HepG2 (cell line): Measurements from ENCODE around the gene VWA1. TPM values are rescaled to one million over a fixed set of nuclear protein-coding genes. Genes with fewer than 3 reads are reported as not detected.

Experiments used
- CHD4 ChIP-seq: fragments of 200-600 bp; sonication (generic); IDR thresholded peaks from 2 replicates; pipeline ENCODE4 v1.7.0; 2017; ENCODE audit warnings: mild to moderate bottlenecking, low read length, borderline replicate concordance
- HDAC1 ChIP-seq: sonication (generic); formaldehyde crosslinking; IDR thresholded peaks from 2 replicates; pipeline ENCODE4 v1.5.1; 2020; ENCODE audit warnings: mild to moderate bottlenecking, missing genetic modification reagents
- HOXD1 ChIP-seq: sonication (generic); formaldehyde crosslinking; IDR thresholded peaks from 2 replicates; pipeline ENCODE4 v1.5.0; 2020; ENCODE audit warnings: missing genetic modification reagents
- NFE2L2 ChIP-seq: fragments of 150-350 bp; IDR thresholded peaks from 2 replicates; pipeline ENCODE4 v1.6.1; 2014; ENCODE audit warnings: low read length
- SAFB2 ChIP-seq: sonication (generic); formaldehyde crosslinking; IDR thresholded peaks from 2 replicates; pipeline ENCODE4 v1.5.1; 2020; ENCODE audit warnings: missing genetic modification reagents, low read depth, mild to moderate bottlenecking, borderline replicate concordance
- SP4 ChIP-seq: sonication (generic); formaldehyde crosslinking; IDR thresholded peaks from 2 replicates; pipeline ENCODE4 v1.8.1; 2023; ENCODE audit warnings: mild to moderate bottlenecking, missing genetic modification reagents
- THAP11 ChIP-seq: IDR thresholded peaks from 2 replicates; pipeline ENCODE4 v1.6.1; 2016; ENCODE audit warnings: missing biosample characterization, missing genetic modification reagents
- THYN1 ChIP-seq: sonication (generic); formaldehyde crosslinking; IDR thresholded peaks from 2 replicates; pipeline ENCODE4 v1.8.1; 2023; ENCODE audit warnings: low read depth, mild to moderate bottlenecking, moderate library complexity, missing genetic modification reagents, borderline replicate concordance
- YEATS2 ChIP-seq: sonication (generic); formaldehyde crosslinking; IDR thresholded peaks from 2 replicates; pipeline ENCODE4 v1.4.0; 2020; ENCODE audit warnings: missing genetic modification reagents, borderline replicate concordance
- ZBTB1 ChIP-seq: sonication (generic); formaldehyde crosslinking; IDR thresholded peaks from 2 replicates; pipeline ENCODE4 v1.4.0; 2020; ENCODE audit warnings: missing genetic modification reagents, borderline replicate concordance
- ZNF224 ChIP-seq: sonication (generic); formaldehyde crosslinking; IDR thresholded peaks from 2 replicates; pipeline ENCODE4 v1.5.0; 2020; ENCODE audit warnings: mild to moderate bottlenecking, missing genetic modification reagents
- ZNF326 ChIP-seq: sonication (generic); formaldehyde crosslinking; IDR thresholded peaks from 2 replicates; pipeline ENCODE4 v1.4.0; 2020; ENCODE audit warnings: missing genetic modification reagents, borderline replicate concordance
- ZNF557 ChIP-seq: sonication (generic); formaldehyde crosslinking; IDR thresholded peaks from 2 replicates; pipeline ENCODE4 v1.4.0; 2020; ENCODE audit warnings: missing genetic modification reagents
- ZNF775 ChIP-seq: sonication (generic); formaldehyde crosslinking; IDR thresholded peaks from 2 replicates; pipeline ENCODE4 v1.4.0; 2020; ENCODE audit warnings: missing genetic modification reagents, mild to moderate bottlenecking, moderate library complexity, borderline replicate concordance
- ZNF776 ChIP-seq: sonication (generic); formaldehyde crosslinking; IDR thresholded peaks from 2 replicates; pipeline ENCODE4 v1.4.0; 2020; ENCODE audit warnings: mild to moderate bottlenecking, missing genetic modification reagents
- ZNF792 ChIP-seq: IDR thresholded peaks from 2 replicates; pipeline ENCODE4 v1.6.1; 2016
- polyA plus RNA-seq, 8 experiments: library from polyadenylated mRNA; depleted of rRNA in 3 of 8; stranded (reverse) in 7 of 8; unstranded in 1 of 8; fragments of >200 nt; fragmentation: Illumina TruSeq in 4 of 8; extraction: Trizol in 4 of 8; gene quantifications; 2 replicates each; pipeline versions ENCODE4 v1.2.1 to v1.2.3, GENCODE V29; 2011 to 2016; ENCODE audit warnings: low read depth in 4 of 8, missing spikeins in 1 of 8, mixed read lengths in 1 of 8; ENCODE audit not compliant: insufficient read depth in 1 of 8
- total RNA-seq, 5 experiments: library from RNA; depleted of rRNA; stranded (reverse); fragments of >200 nt; fragmentation: Illumina TruSeq; extraction: Trizol; gene quantifications; 2 replicates each; pipeline ENCODE4 v1.2.3, GENCODE V29; 2016; ENCODE audit warnings: low read depth in 1 of 5
- TF ChIP-seq, protein P1 (sequence below): sonication (generic); formaldehyde crosslinking; IDR thresholded peaks from 2 replicates; pipeline ENCODE4 v1.4.0; 2020; ENCODE audit warnings: missing genetic modification reagents
- TF ChIP-seq, protein P2 (sequence below): sonication (generic); formaldehyde crosslinking; IDR thresholded peaks from 2 replicates; pipeline ENCODE4 v1.4.0; 2020; ENCODE audit warnings: missing genetic modification reagents, borderline replicate concordance
- TF ChIP-seq, protein P3 (sequence below): sonication (generic); formaldehyde crosslinking; IDR thresholded peaks from 2 replicates; pipeline ENCODE4 v1.5.1; 2020; ENCODE audit warnings: missing genetic modification reagents, mild to moderate bottlenecking, borderline replicate concordance
- TF ChIP-seq, protein P4 (sequence below): sonication (generic); formaldehyde crosslinking; IDR thresholded peaks from 2 replicates; pipeline ENCODE4 v1.4.0; 2020; ENCODE audit warnings: missing genetic modification reagents
- TF ChIP-seq, protein P5 (sequence below): sonication (generic); formaldehyde crosslinking; IDR thresholded peaks from 2 replicates; pipeline ENCODE4 v1.4.0; 2020; ENCODE audit warnings: low read depth, mild to moderate bottlenecking, missing genetic modification reagents

VWA1 gene
- total and polyA plus RNA-seq, 2 of the 13 experiments (the other 11 are each of a cell fraction or from before 2014, with no cell fraction given), result 40.9 to 57.5 TPM

DNA sequence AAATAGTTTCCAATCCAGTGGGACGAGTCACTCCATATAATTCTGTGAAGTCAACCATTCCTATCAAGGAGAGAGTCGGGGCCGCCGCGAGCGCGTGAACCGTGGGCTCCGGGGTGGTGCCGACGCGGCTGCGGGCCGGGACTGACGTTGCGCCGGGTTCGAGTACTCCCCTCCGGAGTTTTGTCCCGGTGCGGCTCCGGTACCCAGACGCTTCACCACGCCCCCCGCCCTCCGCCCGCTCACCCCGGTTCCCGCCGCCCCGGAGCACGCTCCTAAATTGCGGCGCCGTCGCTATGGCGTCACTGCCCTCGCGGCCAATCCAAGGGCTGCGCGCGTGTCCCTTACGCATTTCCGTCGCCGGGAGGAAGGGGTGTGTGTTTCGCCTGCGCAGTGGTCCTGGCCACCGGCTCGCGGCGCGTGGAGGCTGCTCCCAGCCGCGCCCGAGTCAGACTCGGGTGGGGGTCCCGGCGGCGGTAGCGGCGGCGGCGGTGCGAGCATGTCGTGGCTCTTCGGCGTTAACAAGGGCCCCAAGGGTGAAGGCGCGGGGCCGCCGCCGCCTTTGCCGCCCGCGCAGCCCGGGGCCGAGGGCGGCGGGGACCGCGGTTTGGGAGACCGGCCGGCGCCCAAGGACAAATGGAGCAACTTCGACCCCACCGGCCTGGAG lies 36.0 kb downstream of the VWA1 start, which contains the start of gene ATAD3B (continued):
- TF ChIP-seq, protein P1, sequence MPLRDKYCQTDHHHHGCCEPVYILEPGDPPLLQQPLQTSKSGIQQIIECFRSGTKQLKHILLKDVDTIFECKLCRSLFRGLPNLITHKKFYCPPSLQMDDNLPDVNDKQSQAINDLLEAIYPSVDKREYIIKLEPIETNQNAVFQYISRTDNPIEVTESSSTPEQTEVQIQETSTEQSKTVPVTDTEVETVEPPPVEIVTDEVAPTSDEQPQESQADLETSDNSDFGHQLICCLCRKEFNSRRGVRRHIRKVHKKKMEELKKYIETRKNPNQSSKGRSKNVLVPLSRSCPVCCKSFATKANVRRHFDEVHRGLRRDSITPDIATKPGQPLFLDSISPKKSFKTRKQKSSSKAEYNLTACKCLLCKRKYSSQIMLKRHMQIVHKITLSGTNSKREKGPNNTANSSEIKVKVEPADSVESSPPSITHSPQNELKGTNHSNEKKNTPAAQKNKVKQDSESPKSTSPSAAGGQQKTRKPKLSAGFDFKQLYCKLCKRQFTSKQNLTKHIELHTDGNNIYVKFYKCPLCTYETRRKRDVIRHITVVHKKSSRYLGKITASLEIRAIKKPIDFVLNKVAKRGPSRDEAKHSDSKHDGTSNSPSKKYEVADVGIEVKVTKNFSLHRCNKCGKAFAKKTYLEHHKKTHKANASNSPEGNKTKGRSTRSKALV (CRISPR knock-in tag), result no peak
- TF ChIP-seq SP4 (peak; percentile 86; the same call in 1 of the 2 replicates), ZNF557 (CRISPR knock-in tag) (no peak), ZNF326 (CRISPR knock-in tag) (no peak), ZBTB1 (no peak), ZNF792 (CRISPR knock-in tag) (peak; percentile 35; the same call in 1 of the 2 replicates), CHD4 (no peak), ZNF776 (0 out of 2 replicates have a peak, but pooled peaks have one; percentile 24), HOXD1 (CRISPR knock-in tag) (peak; percentile 70; the same call in 1 of the 2 replicates), SAFB2 (CRISPR knock-in tag) (no peak), NFE2L2 (no peak), THAP11 (CRISPR knock-in tag) (peak; percentile 94), HDAC1 (peak; percentile 97), ZNF775 (CRISPR knock-in tag) (no peak), YEATS2 (peak; percentile 93), THYN1 (CRISPR knock-in tag) (0 out of 2 replicates have a peak, but pooled peaks have one; percentile 58), ZNF224 (no peak)
- TF ChIP-seq, protein P2, sequence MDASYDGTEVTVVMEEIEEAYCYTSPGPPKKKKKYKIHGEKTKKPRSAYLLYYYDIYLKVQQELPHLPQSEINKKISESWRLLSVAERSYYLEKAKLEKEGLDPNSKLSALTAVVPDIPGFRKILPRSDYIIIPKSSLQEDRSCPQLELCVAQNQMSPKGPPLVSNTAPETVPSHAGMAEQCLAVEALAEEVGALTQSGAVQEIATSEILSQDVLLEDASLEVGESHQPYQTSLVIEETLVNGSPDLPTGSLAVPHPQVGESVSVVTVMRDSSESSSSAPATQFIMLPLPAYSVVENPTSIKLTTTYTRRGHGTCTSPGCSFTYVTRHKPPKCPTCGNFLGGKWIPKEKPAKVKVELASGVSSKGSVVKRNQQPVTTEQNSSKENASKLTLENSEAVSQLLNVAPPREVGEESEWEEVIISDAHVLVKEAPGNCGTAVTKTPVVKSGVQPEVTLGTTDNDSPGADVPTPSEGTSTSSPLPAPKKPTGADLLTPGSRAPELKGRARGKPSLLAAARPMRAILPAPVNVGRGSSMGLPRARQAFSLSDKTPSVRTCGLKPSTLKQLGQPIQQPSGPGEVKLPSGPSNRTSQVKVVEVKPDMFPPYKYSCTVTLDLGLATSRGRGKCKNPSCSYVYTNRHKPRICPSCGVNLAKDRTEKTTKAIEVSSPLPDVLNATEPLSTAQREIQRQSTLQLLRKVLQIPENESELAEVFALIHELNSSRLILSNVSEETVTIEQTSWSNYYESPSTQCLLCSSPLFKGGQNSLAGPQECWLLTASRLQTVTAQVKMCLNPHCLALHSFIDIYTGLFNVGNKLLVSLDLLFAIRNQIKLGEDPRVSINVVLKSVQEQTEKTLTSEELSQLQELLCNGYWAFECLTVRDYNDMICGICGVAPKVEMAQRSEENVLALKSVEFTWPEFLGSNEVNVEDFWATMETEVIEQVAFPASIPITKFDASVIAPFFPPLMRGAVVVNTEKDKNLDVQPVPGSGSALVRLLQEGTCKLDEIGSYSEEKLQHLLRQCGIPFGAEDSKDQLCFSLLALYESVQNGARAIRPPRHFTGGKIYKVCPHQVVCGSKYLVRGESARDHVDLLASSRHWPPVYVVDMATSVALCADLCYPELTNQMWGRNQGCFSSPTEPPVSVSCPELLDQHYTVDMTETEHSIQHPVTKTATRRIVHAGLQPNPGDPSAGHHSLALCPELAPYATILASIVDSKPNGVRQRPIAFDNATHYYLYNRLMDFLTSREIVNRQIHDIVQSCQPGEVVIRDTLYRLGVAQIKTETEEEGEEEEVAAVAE (CRISPR knock-in tag), result peak; percentile 47; the same call in 1 of the 2 replicates
- TF ChIP-seq, protein P3, sequence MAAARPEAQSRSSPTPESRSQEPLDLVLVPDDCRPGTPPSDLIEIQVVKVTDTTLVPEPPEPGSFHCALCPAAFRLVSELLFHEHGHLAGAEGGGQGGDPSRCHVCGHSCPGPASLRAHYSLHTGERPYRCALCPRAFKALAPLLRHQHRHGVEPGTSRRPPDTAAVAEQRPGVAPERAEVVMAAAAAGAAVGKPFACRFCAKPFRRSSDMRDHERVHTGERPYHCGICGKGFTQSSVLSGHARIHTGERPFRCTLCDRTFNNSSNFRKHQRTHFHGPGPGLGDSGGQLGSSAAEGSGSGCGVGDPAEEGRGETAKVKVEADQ (CRISPR knock-in tag), result no peak
- TF ChIP-seq, protein P4, sequence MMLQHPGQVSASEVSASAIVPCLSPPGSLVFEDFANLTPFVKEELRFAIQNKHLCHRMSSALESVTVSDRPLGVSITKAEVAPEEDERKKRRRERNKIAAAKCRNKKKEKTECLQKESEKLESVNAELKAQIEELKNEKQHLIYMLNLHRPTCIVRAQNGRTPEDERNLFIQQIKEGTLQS (CRISPR knock-in tag), result 0 out of 2 replicates have a peak, but pooled peaks have one; percentile 53
- TF ChIP-seq, protein P5, sequence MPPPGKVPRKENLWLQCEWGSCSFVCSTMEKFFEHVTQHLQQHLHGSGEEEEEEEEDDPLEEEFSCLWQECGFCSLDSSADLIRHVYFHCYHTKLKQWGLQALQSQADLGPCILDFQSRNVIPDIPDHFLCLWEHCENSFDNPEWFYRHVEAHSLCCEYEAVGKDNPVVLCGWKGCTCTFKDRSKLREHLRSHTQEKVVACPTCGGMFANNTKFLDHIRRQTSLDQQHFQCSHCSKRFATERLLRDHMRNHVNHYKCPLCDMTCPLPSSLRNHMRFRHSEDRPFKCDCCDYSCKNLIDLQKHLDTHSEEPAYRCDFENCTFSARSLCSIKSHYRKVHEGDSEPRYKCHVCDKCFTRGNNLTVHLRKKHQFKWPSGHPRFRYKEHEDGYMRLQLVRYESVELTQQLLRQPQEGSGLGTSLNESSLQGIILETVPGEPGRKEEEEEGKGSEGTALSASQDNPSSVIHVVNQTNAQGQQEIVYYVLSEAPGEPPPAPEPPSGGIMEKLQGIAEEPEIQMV, result no peak
